ENCODE results near the gene KLHL10.
A peak's percentile ranks its signal among the peaks of the same experiment; 100 is the strongest.

Gene KLHL10

DNA sequence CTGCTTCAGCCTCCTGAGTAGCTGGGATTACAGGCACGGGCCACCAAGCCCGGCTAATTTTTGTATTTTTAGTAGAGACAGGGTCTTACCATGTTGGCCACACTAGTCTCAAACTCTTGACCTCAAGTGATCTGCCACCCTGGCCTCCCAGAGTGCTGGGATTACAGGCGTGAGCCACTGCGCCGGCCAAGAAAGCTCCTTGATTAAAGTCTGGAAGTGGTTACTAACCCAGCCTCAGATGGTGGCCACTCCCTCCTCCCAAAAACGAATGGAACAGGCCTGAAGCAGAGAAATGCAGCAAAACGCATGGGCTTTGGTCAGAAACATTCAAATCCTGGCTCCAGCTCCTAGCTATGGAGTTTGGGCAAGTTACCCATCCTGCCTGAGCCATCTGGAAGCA lies 13.5 kb upstream of the KLHL10 start:
- TF ChIP-seq FOXP2 (optimal IDR thresholded peaks at IDR 0.05; ENCODE audit: borderline replicate concordance, extremely low read depth, extremely low read length, insufficient read depth), result no peak
- no peak for TF ChIP-seq SIN3A (IDR thresholded peaks at IDR 0.05; ENCODE audit: borderline replicate concordance, insufficient read depth, low read length)
- TF ChIP-seq REST (IDR thresholded peaks at IDR 0.05; ENCODE audit: insufficient read depth in 1 of 2, low read depth in 2 of 2, low read length in 2 of 2), result no peak
- no peak for TF ChIP-seq POLR2AphosphoS5 (IDR thresholded peaks at IDR 0.05; ENCODE audit: low read depth, low read length)
- TF ChIP-seq TAF1 (IDR thresholded peaks at IDR 0.05; ENCODE audit: borderline replicate concordance, insufficient read depth, low read length), result no peak

GRCh38 chr17:41825175-41825845 lies 12.3 kb upstream of the KLHL10 start:
- TF ChIP-seq SIN3A (IDR thresholded peaks at IDR 0.05; ENCODE audit: borderline replicate concordance, insufficient read depth, low read length), result no peak
- no peak for TF ChIP-seq REST (IDR thresholded peaks at IDR 0.05; ENCODE audit: insufficient read depth in 1 of 2, low read depth in 2 of 2, low read length in 2 of 2)
- no peak for TF ChIP-seq POLR2AphosphoS5 (IDR thresholded peaks at IDR 0.05; ENCODE audit: low read depth, low read length)
- no peak for TF ChIP-seq TAF1 (IDR thresholded peaks at IDR 0.05; ENCODE audit: borderline replicate concordance, insufficient read depth, low read length)

GRCh38 chr17:41835214-41835799 lies 2.3 kb upstream of the KLHL10 start:
- TF ChIP-seq SIN3A (IDR thresholded peaks at IDR 0.05; ENCODE audit: borderline replicate concordance, insufficient read depth, low read length) (no peak), TAF1 (IDR thresholded peaks at IDR 0.05; ENCODE audit: borderline replicate concordance, insufficient read depth, low read length) (no peak), FOXP2 (optimal IDR thresholded peaks at IDR 0.05; ENCODE audit: borderline replicate concordance, extremely low read depth, extremely low read length, insufficient read depth) (no peak), POLR2AphosphoS5 (IDR thresholded peaks at IDR 0.05; ENCODE audit: low read depth, low read length) (no peak), REST (IDR thresholded peaks at IDR 0.05; ENCODE audit: insufficient read depth in 1 of 2, low read depth in 2 of 2, low read length in 2 of 2) (no peak)

GRCh38 chr17:41835800-41836549 lies 1.6 kb upstream of the KLHL10 start, which contains the start of gene NT5C3B:
Gene NT5C3B, minus strand, starts transcription at chr17:41836232. Its CDS starts 39 bp downstream, at chr17:41836193.
- peak; percentile 67; the same call in 1 of the 2 replicates for TF ChIP-seq TAF1 (IDR thresholded peaks at IDR 0.05; ENCODE audit: borderline replicate concordance, insufficient read depth, low read length)
- peak; percentile 68; the same call in 1 of the 2 replicates for TF ChIP-seq POLR2AphosphoS5 (IDR thresholded peaks at IDR 0.05; ENCODE audit: low read depth, low read length)
- TF ChIP-seq SIN3A (IDR thresholded peaks at IDR 0.05; ENCODE audit: borderline replicate concordance, insufficient read depth, low read length), result 0 out of 2 replicates have a peak, but pooled peaks have one; percentile 16
- TF ChIP-seq REST (IDR thresholded peaks at IDR 0.05; ENCODE audit: insufficient read depth in 1 of 2, low read depth in 2 of 2, low read length in 2 of 2), result no peak
- TF ChIP-seq FOXP2 (optimal IDR thresholded peaks at IDR 0.05; ENCODE audit: borderline replicate concordance, extremely low read depth, extremely low read length, insufficient read depth), result peak; percentile 44

All from PFSK-1 (cell line).